GM12873 (cell line): ENCODE data around the gene PRMT1.

Experiments
- CTCF ChIP-seq: IDR thresholded peaks from 2 replicates; pipeline ENCODE4 v1.5.1; 2012; ENCODE audit warnings: low read depth, mild to moderate bottlenecking, moderate library complexity, low read length, control low read depth; ENCODE audit not compliant: insufficient read depth; ENCODE audit errors: missing control alignments

PRMT1 gene

DNA sequence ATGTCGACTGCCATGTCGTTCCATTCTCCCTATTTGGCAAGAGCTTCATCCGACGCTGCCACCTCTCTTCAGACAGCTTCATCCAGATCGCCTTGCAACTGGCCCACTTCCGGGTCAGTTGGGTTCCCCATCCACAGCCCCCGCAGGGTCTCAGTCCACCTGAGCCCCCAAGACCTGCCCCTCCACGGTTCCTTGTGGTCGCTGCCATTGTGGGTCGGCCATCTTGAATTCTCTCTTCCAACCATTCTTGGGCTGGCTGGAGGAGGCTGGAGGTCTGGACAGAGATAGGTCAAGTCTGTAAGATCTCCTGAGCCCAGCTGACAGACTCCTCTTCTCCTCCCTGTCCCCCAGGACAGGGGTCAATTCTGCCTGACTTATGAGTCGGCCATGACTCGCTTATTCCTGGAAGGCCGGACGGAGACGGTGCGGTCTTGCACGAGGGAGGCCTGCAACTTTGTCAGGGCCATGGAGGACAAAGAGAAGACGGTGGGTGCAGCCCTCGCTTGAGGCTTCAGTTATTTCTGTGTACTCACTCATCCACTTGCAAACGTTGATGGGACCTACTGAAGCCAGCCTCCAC, 33.4 kb downstream of the PRMT1 start:
- TF ChIP-seq CTCF, result no peak

- no peak for TF ChIP-seq CTCF
These were observed 35.4 kb downstream of the PRMT1 start for GRCh38 chr19:49712397-49712859.

DNA sequence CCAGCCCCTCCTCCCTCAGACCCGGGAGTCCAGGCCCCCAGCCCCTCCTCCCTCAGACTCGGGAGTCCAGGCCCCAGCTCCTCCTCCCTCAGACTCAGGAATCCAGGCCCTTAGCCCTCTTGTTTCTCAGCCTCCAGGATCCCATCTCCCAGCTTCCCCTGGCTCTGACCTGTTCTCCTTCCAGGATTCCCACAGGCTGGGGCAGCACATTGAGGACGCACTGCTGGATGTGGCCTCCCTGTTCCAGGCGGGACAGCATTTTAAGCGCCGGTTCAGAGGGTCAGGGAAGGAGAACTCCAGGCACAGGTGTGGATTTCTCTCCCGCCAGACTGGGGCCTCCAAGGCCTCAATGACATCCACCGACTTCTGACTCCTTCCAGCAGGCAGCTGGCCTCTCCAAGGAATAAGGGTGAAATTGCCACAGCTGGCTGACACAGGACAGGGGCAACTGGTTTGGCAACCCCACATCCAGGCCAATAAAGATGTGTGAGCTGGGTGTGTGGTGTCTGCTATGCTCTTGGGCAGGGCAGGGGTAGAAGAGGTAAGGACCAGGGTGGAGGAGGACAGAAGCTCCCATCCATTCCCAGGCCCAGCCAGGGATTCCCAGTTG, 36.3 kb downstream of the PRMT1 start:
- no peak for TF ChIP-seq CTCF

DNA sequence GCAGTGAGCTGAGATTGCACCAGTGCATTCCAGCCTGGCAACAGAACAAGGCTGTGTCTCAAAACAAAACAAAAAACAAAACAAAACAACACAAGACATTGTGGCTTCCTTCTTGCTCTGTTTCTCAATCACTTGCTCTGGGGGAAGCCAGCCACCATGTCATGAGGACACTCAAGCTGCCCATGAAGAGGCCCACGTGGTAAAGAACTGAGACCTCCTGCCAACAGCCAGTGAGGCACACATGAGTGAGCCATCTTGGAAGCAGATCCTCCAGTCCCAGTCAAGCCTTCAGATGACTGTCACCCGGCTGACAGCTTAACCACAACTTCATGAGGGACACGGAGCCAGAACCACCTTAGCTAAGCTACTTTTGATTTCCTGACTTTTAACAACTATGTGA, 39.1 kb downstream of the PRMT1 start:
- no peak for TF ChIP-seq CTCF

DNA sequence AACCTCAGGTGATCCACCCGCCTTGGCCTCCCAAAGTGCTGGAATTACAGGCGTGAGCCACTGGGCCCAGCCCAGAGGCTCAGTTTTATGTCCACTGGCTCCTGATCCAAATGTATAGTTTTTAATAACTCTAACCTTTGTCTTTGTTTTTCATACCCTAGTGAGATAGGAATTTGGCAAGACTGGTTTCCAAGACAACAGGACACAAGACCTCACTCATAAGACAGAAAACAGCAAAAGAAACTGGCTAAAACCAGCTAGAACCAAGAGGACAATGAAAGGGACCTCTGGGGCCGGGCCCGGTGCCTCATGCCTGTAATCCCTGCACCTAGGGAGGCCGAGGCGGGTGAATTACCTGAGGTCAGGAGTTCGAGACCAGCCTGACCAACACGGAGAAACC, 41.4 kb downstream of the PRMT1 start:
- TF ChIP-seq CTCF, result no peak

DNA sequence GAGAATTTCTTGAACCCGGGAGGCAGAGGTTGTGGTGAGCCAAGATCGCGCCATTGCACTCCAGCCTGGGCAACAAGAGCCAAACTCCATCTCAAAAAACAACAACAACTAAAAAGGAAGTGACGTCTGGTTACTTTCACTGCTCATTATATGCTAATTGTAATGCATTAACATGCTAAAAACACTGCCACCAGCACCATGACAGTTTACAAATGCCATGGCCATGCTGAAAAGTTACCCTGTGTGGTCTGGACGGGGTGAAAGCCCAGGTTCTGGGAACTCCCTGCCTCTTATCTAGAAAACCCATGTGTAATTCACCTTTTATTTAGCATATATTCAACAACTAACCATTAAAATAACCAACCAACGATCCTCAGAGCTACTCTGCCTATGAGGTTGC, 41.9 kb downstream of the PRMT1 start:
- TF ChIP-seq CTCF, result no peak

DNA sequence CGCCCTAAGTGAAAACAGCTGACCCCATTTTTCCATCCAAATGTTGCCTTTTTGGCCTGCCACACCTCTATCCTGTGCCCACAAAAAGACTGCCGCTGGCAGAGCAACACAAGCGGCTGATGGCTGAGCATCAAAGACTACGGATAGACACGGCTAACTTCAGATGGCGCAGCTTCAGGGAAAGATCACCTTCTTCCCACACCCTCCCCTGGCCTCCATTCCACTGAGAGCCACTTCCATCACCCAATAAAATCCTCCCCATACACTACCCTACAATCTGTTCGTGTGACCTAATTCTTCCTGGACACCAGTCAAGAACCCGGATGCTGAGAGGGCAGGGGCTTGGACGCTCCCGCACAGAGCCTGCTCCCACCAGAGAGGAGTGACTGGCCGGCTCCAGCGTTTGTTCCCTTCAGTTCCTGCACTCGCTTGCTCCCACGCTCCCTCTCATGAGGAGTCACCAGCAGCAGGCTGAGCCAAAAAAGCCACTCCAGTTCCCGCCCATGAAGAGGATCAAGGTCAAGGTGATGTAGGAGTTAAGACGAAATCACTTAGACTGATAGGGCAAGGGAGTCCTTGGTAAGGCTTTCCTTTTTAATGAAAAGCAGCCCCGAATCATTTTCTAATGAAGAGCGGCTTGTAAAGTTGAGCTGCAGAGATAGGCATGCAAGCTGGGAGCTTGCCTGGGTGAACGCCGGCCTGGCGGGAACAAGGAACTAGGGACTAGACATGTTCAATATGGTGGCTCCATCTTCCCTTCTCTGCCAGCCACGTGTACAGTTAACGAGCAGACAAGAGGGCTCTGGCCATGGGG, 50.4 kb downstream of the PRMT1 start:
- no peak for TF ChIP-seq CTCF
